Parathyroid adenoma (tissue), 2 donors: ENCODE results near the gene FANCC.

Experiments used
- H2AFZ ChIP-seq: fragments of 300-600 bp; sonication (generic); one replicate; pipeline ENCODE4 v1.7.0; 2017; ENCODE audit warnings: antibody characterized with exemption, mild to moderate bottlenecking
- H3K27ac ChIP-seq: fragments of 300-600 bp; sonication (generic); one replicate; pipeline ENCODE4 v1.7.0; 2017
- H3K27me3 ChIP-seq: fragments of 300-600 bp; sonication (generic); one replicate; pipeline ENCODE4 v1.7.0; 2017; ENCODE audit warnings: low read length; ENCODE audit not compliant: control insufficient read depth, insufficient read depth
- H3K36me3 ChIP-seq: fragments of 300-600 bp; sonication (generic); one replicate; pipeline ENCODE4 v1.7.0; 2017; ENCODE audit warnings: low read length; ENCODE audit not compliant: control insufficient read depth, insufficient read depth
- H3K4me1 ChIP-seq: fragments of 300-600 bp; sonication (generic); one replicate; pipeline ENCODE4 v1.7.0; 2017; ENCODE audit warnings: control low read depth
- H3K4me2 ChIP-seq: fragments of 300-600 bp; sonication (generic); one replicate; pipeline ENCODE4 v1.7.0; 2017; ENCODE audit warnings: low read length
- H3K4me3 ChIP-seq: fragments of 300-600 bp; sonication (generic); one replicate; pipeline ENCODE4 v1.7.0; 2017; ENCODE audit warnings: low read depth, low read length
- H3K79me2 ChIP-seq: fragments of 300-600 bp; sonication (generic); one replicate; pipeline ENCODE4 v1.7.0; 2017; ENCODE audit warnings: control low read depth
- H3K9ac ChIP-seq: fragments of 300-600 bp; sonication (generic); one replicate; pipeline ENCODE4 v1.7.0; 2017; ENCODE audit warnings: mild to moderate bottlenecking
- H3K9me3 ChIP-seq: fragments of 300-600 bp; sonication (generic); one replicate; pipeline ENCODE4 v1.7.0; 2017; ENCODE audit warnings: low read length; ENCODE audit not compliant: control insufficient read depth
- CTCF ChIP-seq: fragments of 300-600 bp; sonication (generic); IDR thresholded peaks from one replicate; pipeline ENCODE4 v1.7.0; 2017; ENCODE audit warnings: antibody characterized with exemption, mild to moderate bottlenecking
- donor health status: primary hyperparathyroidism.

The FANCC gene

GRCh38 chr9:95091601-95092261, 225.8 kb downstream of the FANCC start:
- Histone ChIP-seq H3K9ac (peak overlapping the region; percentile 19), H3K36me3 (no peaks in the 10 kb centered on the region), H3K9me3 (no peaks in the 10 kb centered on the region), H3K4me2 (peak overlapping the region; percentile 43), H3K27me3 (no peaks in the 10 kb centered on the region), H3K27ac (peak overlapping the region; percentile 39), H3K79me2 (no peaks in the 10 kb centered on the region), H2AFZ (no peak overlapping the region), H3K4me1 (peaks cover 12% of the 10 kb centered on the region), H3K4me3 (no peak overlapping the region)
- no peak for TF ChIP-seq CTCF

GRCh38 chr9:95090871-95091577, 226.5 kb downstream of the FANCC start:
- Histone ChIP-seq H3K9me3 (no peaks in the 10 kb centered on the region), H3K4me1 (peaks cover 12% of the 10 kb centered on the region), H3K79me2 (no peaks in the 10 kb centered on the region), H3K4me3 (peak overlapping the region; percentile 15), H3K4me2 (peak overlapping the region; percentile 43), H3K27ac (peak overlapping the region; percentile 48), H3K27me3 (no peaks in the 10 kb centered on the region), H2AFZ (no peak overlapping the region), H3K9ac (no peak overlapping the region), H3K36me3 (no peaks in the 10 kb centered on the region)
- no peak for TF ChIP-seq CTCF

DNA sequence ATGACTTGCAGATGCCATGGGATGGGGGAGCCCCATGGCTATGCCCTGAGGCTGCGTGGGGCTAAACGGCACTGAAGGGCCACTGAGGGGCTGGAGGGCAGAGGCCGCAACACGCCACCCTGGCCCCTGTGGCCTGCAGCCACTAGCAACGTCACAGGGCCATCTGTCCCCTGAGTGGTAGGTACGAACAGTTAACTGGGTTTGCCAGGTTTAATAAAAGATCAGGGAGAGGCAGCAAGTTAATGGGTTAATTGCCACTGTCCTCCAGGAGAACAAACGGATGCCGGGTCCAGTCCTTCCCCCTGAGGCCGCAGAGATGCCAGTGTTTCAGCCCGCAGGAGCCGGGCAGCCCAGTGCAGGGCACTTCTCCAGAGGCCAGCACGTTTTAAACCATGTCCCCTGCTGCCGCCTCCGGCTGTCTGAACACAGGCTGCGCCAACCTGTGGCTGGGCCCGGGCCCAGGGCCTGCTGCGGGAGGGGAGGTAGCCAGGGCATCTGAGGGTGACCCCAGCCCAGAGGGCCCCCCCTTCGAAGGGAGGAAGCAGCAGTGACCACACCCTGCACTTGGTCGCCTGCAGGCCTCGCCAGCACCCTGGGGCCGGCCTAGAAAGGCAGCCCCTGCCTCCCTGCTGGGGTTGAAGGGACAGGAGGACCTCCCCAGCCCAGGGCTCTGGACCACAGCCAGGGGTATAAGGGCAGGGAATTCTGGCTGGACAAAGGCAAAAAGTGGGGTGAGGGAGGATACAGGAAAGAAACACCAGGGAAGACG, 227.3 kb downstream of the FANCC start:
- peak overlapping the region; percentile 48 for H3K27ac ChIP-seq
- no peak overlapping the region for H3K9ac ChIP-seq
- peaks cover 12% of the 10 kb centered on the region for H3K4me1 ChIP-seq
- H3K9me3 ChIP-seq = no peaks in the 10 kb centered on the region
- no peaks in the 10 kb centered on the region for H3K79me2 ChIP-seq
- H3K4me2 ChIP-seq = peak overlapping the region; percentile 43
- H2AFZ ChIP-seq = no peak overlapping the region
- TF ChIP-seq CTCF = no peak
- peak overlapping the region; percentile 15 for H3K4me3 ChIP-seq
- no peaks in the 10 kb centered on the region for H3K36me3 ChIP-seq
- no peaks in the 10 kb centered on the region for H3K27me3 ChIP-seq

DNA sequence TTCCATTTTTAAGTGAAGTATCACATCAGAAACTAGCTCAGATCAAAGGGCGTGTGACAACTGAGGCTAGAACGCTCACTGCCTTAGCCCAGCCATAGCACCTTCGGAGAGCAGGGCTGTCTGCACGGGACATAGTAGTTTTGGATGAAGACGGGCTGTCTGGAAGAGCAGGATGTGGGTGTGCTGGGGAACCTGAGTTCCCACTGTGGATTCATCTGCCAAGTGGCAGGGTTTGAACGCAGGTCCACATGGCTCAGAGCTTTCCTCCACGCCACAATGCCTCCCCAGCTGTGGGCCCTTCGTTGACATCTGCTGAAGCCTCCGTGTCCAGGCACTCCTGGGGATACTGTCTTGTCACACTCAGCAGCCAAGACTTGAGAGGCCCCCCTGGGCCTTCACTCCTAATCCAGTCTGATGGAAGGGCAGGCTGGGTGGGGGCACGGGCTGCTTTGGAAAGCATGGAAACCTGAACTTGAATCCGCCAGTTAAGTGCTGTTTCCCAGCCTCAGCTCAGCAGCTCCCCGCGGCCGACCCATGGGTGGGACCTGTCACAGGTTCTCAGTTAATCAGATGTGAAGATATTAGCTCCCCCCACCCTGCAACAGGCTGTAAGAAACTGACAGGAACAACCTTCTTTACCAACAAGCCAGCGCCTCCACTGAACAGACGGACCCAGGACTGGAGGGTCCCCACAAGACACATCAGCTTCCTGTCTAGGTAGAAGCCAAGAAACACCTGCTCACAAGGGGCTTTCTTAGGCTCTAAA, 228.1 kb downstream of the FANCC start:
- Histone ChIP-seq H3K4me2 (peak overlapping the region; percentile 43), H3K36me3 (no peaks in the 10 kb centered on the region), H3K9ac (no peak overlapping the region), H3K27me3 (no peaks in the 10 kb centered on the region), H3K4me3 (no peak overlapping the region), H3K9me3 (no peaks in the 10 kb centered on the region), H2AFZ (no peak overlapping the region), H3K27ac (no peak overlapping the region), H3K79me2 (no peaks in the 10 kb centered on the region), H3K4me1 (peaks cover 12% of the 10 kb centered on the region)
- no peak for TF ChIP-seq CTCF
